Thoracic aorta (tissue), 2 donors: ENCODE data around the gene FBXO15. TPM values are rescaled to one million over a fixed set of nuclear protein-coding genes. Genes with fewer than 3 reads are reported as not detected.

Experiments used
- ATAC-seq: fragments of 150-250 bp; one replicate; pipeline ENCODE4 v1.8.0; 2017; ENCODE audit warnings: low read depth; ENCODE audit not compliant: insufficient number of reproducible peaks, low FRiP score
- DNase-seq: peaks from one replicate; pipeline ENCODE4 v3.0.0-alpha.2; 2020; ENCODE audit warnings: low spot score
- H3K27ac ChIP-seq, 2 donors: fragments of 200-600 bp; sonication (generic); 1 replicate in 1 of 2; 2 replicates in 1 of 2; pipeline ENCODE4 v1.5.1; 2016; ENCODE audit warnings: mild to moderate bottlenecking in 2 of 2, moderate library complexity in 2 of 2
- H3K27me3 ChIP-seq: fragments of 200-600 bp; sonication (generic); replicated peaks from 2 replicates; pipeline ENCODE4 v1.6.0; 2016; ENCODE audit warnings: mild to moderate bottlenecking; ENCODE audit not compliant: insufficient read depth
- H3K36me3 ChIP-seq: fragments of 200-600 bp; sonication (generic); one replicate; pipeline ENCODE4 v1.5.1; 2016
- H3K4me1 ChIP-seq, 2 donors: fragments of 200-600 bp; sonication (generic); 1 replicate in 1 of 2; 2 replicates in 1 of 2; pipeline versions ENCODE4 v1.5.1 to v1.6.0; 2016; ENCODE audit warnings: low read depth in 2 of 2, mild to moderate bottlenecking in 1 of 2; ENCODE audit not compliant: control insufficient read depth in 1 of 2
- H3K4me3 ChIP-seq: fragments of 200-600 bp; sonication (generic); 2 replicates; pipeline ENCODE4 v1.5.1; 2016; ENCODE audit warnings: mild to moderate bottlenecking
- H3K9me3 ChIP-seq: fragments of 200-600 bp; sonication (generic); 2 replicates; pipeline ENCODE4 v1.5.1; 2016
- CTCF ChIP-seq: fragments of 200-600 bp; sonication (generic); IDR thresholded peaks from one replicate; pipeline ENCODE4 v1.5.1; 2019; ENCODE audit warnings: antibody characterized with exemption
- total RNA-seq, 2 donors: library from RNA; depleted of rRNA; stranded (reverse); fragments of >200 nt; gene quantifications; one replicate each; pipeline versions ENCODE4 v1.1.0 to v1.2.3, GENCODE V29; 2016

The FBXO15 gene
- total RNA-seq, 2 donors from 2014 or later: 1.8 TPM; not detected in 1

- Histone ChIP-seq H3K9me3 (no peaks in the 10 kb centered on the region), H3K36me3 (peaks cover 1% of the 10 kb centered on the region), H3K4me1 (peaks cover 15 to 22% of the 10 kb centered on the region in 2 donors), H3K27ac (no peak overlapping the region), H3K4me3 (no peak overlapping the region), H3K27me3 (no peaks in the 10 kb centered on the region)
- DNase-seq (no peak), ATAC-seq (no peak)
- no peak for TF ChIP-seq CTCF
Measured at GRCh38 chr18:74149878-74150277, 2.2 kb upstream of the FBXO15 start.

DNA sequence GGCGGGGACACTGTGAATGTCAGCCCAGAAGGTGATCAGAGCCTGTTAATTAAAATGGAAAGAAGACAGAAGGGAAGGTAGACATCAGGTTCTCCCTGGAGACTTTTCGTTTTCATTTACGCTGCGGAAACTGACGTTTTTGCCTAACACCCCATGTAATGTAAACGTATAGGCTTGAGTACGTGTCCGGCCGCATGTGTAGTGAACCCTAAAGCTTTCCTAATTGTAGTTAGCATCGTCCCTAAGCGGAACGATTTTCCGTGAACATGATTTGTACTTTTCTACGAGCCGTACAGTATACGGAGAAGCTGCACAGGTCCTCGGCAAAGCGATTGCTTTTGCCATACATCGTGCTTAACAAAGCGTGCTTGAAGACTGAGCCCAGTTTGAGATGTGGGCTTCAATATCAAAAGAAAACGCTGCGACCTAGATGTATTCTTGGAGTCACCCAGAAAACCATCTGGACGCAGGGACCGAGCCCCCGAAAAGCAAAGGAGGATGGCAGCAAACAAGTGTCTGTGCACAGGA is 973 bp upstream of the FBXO15 start:
- no peak for TF ChIP-seq CTCF
- Histone ChIP-seq H3K4me3 (peak overlapping the region; percentile 81), H3K4me1 (peaks cover 15 to 22% of the 10 kb centered on the region in 2 donors), H3K9me3 (no peaks in the 10 kb centered on the region), H3K36me3 (no peaks in the 10 kb centered on the region), H3K27me3 (no peaks in the 10 kb centered on the region), H3K27ac (peak overlapping the region; percentile 14 to 87)
- DNase-seq (no peak), ATAC-seq (no peak)

GRCh38 chr18:74147491-74147778 is 199 bp downstream of the FBXO15 start:
- ATAC-seq (no peak), DNase-seq (no peak)
- TF ChIP-seq CTCF: no peak
- Histone ChIP-seq H3K4me3 (peak overlapping the region; percentile 81), H3K36me3 (no peaks in the 10 kb centered on the region), H3K9me3 (no peaks in the 10 kb centered on the region), H3K27ac (no peak overlapping the region), H3K27me3 (no peaks in the 10 kb centered on the region), H3K4me1 (peaks cover 15 to 22% of the 10 kb centered on the region in 2 donors)

DNA sequence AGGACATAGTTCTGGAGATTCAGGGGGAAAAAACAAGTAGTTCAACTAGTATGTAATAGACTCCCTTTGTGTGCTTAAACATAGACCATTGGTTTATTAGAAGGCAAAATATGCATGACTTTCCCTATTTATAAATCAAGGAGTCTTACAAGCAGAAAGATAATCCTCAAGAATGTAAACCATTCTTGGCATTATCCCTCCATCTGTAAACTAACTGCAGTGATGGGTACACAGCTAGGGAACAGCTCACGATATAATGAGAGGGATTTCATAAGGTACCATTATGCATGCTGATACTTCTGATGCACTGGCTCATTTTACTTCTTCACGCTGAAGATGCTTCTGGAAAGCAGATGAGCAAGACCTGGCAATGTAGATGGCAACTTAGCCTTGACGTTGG is 878 bp downstream of the FBXO15 start:
- Histone ChIP-seq H3K4me1 (peaks cover 15 to 22% of the 10 kb centered on the region in 2 donors), H3K36me3 (no peaks in the 10 kb centered on the region), H3K27me3 (no peaks in the 10 kb centered on the region), H3K9me3 (no peaks in the 10 kb centered on the region), H3K27ac (no peak overlapping the region), H3K4me3 (peak overlapping the region; percentile 81)
- DNase-seq: no peak
- no peak for ATAC-seq
- TF ChIP-seq CTCF: no peak

DNA sequence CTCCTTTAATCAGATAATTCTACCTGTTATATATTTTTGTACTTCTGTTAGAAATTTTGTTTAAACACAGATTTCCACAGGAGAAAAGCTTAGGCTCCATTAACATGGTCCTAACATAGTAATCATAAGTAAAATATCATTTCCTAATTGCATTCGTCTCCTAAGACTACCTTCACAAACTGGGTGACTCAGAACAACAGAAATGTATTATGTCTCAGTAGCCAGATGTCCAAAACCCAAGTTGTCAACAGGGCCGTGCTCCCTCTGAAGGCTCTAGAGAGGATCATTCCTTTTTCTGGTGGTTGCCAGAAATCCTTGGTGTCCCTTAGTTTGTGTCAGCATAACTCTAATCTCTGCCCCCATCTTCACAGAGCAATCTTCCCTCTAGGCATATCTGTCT is 5.4 kb downstream of the FBXO15 start:
- Histone ChIP-seq H3K27me3 (no peaks in the 10 kb centered on the region), H3K9me3 (no peaks in the 10 kb centered on the region), H3K4me3 (no peak overlapping the region), H3K4me1 (peaks cover 0 to 7% of the 10 kb centered on the region in 2 donors), H3K27ac (no peak overlapping the region), H3K36me3 (no peaks in the 10 kb centered on the region)
- ATAC-seq (no peak), DNase-seq (no peak)
- TF ChIP-seq CTCF: no peak
